NCI-H446 (cell line): ENCODE results near the gene KIRREL1.

ENCODE experiments used
- DNase-seq, 2 experiments: peaks; one replicate each; lab custom pipeline; 2025; lab: John Stamatoyannopoulos, UW

The KIRREL1 gene

GRCh38 chr1:158075078-158075477 is 81.6 kb downstream of the KIRREL1 start:
- no peak for DNase-seq

DNA sequence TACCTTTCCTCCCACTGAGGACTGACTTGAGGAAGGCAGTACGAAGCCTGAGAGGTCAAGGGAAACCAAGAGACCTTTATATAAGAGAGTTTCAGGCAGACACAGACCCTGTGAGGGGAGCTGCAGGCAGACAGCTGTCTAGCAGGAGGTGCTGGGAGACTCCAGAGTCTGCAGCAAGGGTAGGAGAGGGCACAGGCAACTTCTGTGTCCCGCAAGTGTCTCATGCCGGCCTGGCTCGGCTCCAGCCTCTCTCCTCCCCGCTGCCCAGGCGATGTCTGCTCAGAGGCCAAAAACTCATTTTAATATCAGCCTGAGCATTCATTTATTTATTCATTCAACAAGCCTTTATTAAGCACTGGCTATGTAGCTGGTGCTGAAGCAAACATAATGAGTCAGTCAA is 83.0 kb downstream of the KIRREL1 start:
- peak in 1 of 2 experiments; percentile 14 for DNase-seq

DNA sequence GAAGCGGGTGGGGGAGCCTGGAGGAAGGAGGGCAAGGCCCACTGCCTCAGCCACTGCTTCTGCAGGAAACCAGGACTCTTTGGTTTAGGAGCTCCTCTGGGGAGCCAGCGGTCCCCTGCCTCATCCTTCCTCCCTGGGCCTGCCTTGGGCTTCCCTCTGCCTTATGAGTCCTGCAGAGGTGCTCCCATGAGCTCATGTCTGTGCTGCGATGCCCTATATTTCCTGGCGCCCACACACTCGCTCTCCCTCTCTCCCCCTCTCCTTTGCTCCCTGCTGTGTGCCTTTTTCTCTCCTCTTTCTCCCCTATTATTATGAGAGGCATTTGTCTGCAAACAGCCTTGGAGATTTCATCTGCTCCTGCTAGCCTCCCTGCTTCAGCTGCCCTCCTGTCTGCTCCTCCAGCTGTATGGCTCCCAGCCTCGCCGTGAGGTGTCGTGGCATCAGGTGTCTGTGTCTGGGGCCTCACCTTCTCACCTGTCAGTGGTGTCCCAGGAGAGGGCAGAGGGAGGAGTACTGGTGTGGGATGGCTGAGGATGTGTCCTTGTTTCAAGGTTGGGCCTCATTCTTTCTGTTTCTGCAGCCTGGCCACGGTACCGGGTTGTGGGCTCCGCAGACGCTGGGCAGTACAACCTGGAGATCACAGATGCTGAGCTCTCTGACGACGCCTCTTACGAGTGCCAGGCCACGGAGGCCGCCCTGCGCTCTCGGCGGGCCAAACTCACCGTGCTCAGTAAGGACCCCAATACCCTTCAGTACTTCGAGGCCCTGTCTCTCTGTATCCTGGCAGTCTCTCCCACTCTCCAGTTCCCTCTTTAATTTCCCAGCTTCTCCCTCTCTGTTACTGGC is 84.2 kb downstream of the KIRREL1 start:
- DNase-seq, result no peak

GRCh38 chr1:158078569-158079080 is 85.2 kb downstream of the KIRREL1 start:
- no peak for DNase-seq

GRCh38 chr1:158080066-158080465 is 86.6 kb downstream of the KIRREL1 start:
- DNase-seq, result no peak

DNA sequence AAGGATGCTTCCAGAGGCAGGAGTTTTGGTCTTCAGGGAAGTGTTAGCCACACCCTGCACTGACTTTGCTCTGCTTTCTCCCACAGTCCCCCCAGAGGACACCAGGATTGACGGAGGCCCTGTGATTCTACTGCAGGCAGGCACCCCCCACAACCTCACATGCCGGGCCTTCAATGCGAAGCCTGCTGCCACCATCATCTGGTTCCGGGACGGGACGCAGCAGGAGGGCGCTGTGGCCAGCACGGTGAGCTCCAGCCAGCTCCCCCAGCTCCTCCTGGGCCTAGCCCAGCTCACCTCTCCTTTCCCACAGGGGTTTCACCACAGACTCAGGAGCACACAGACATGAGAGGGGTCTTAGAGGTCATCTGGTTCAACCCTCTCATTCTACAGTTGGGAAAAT is 90.9 kb downstream of the KIRREL1 start:
- DNase-seq, result no peak

GRCh38 chr1:158084747-158085146 is 91.3 kb downstream of the KIRREL1 start:
- DNase-seq, result no peak

DNA sequence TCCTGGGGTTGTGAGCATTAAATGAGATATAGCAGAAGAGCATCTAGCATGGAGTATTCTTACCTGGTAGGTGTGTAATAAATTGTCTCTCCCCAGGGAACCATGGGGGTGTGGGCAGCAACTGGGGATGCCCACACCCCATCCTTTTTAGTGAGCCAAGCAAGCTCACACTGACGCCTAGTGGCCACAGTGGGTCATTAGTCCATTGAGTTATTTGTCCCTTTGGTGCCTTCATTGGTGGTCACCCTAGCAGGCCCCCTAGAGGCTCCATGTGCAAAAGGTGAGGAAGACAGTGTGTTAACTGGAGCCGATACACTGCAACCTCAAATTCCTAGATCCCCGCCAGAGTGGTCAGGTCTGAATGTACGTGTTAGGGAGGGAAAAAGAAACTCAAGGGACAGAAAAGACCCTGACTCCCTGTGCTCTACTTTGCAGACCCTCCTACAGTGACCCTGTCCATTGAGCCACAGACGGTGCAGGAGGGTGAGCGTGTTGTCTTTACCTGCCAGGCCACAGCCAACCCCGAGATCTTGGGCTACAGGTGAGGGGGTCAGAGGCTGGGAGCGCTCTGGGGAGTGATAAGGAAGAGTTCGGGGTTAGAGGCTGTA is 94.0 kb downstream of the KIRREL1 start:
- DNase-seq, result peak; percentile 65 to 66

- no peak for DNase-seq
Measured at GRCh38 chr1:158089476-158089875, 96.0 kb downstream of the KIRREL1 start.

GRCh38 chr1:158089925-158090637 is 96.6 kb downstream of the KIRREL1 start:
- no peak for DNase-seq

DNA sequence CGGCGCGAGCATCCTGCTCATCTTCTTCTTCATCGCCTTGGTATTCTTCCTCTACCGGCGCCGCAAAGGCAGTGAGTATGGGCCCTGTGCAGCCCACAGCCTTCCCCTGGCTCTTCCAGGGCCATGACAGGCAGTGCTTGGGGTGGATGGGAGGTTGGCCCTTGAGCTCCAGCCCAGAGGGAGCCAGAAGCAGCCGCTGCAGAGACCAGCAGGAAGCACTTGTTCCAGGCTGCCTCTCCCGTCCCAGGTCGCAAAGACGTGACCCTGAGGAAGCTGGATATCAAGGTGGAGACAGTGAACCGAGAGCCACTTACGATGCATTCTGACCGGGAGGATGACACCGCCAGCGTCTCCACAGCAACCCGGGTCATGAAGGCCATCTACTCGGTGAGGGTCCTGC is 99.9 kb downstream of the KIRREL1 start:
- DNase-seq, result no peak

- no peak for DNase-seq
Measured at GRCh38 chr1:158094571-158094970, 101.1 kb downstream of the KIRREL1 start.

- no peak for DNase-seq
Measured at GRCh38 chr1:158095737-158096335, 102.4 kb downstream of the KIRREL1 start.

GRCh38 chr1:158098256-158098655 is 104.8 kb downstream of the KIRREL1 start:
- no peak for DNase-seq

DNA sequence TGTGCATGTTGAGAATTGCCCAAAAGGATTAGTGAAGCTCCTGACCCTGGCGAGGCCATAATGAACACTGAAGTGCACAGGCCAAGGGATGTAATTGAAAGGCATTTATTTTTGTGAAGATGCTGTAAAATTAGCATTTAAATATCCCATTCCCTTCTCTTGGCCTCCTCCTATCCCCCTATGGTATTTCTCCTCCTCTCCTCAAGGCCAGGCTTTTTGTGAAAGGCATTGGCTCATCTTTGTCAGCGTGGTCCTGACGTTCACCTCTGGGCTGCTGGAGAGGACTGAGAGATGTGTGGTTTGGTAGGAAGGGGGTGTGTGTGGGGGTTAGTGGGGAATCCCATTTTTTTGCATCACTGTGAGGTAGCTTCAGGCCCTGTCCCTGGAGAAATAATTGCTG is 105.7 kb downstream of the KIRREL1 start:
- DNase-seq, result no peak

- no peak for DNase-seq
Measured at GRCh38 chr1:158100498-158100897, 107.1 kb downstream of the KIRREL1 start.

DNA sequence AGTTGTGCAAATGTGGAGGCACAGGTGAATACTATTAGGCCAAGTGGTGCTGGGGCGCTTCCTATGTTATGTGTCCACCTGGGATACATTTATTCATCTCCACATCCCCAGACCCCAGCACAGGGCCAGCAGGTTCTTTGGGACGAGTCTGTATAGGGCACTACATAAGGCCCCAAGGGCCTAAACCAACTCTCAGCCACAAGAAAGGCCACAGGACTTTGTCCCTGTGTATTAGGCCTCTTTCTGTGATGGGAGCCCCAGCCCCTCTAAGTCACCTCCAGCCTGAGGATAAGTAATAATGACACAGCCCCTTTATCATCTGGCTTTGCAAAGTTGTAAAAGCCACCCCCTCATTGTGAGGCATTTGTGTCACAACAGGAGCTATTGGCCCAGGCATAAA is 108.0 kb downstream of the KIRREL1 start:
- no peak for DNase-seq

DNA sequence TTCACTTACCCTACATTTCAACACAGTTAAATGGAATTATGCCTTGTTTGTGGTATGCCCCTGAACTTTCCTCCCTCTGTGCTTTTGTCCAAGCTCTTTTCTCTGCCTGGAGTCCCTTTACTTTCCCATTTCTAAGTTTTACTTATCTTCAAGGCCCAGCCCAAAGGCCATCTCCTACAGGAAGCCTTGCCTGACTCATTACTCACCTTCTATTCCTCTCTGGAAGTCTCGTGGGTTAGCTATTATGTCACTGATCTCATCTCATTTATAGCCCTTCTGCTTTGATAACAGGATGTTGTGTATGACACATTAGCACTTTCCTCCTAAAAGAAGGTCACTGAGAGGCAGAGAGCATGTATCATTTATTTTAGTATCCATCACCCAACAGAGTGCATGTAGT is 108.5 kb downstream of the KIRREL1 start:
- no peak for DNase-seq

DNA sequence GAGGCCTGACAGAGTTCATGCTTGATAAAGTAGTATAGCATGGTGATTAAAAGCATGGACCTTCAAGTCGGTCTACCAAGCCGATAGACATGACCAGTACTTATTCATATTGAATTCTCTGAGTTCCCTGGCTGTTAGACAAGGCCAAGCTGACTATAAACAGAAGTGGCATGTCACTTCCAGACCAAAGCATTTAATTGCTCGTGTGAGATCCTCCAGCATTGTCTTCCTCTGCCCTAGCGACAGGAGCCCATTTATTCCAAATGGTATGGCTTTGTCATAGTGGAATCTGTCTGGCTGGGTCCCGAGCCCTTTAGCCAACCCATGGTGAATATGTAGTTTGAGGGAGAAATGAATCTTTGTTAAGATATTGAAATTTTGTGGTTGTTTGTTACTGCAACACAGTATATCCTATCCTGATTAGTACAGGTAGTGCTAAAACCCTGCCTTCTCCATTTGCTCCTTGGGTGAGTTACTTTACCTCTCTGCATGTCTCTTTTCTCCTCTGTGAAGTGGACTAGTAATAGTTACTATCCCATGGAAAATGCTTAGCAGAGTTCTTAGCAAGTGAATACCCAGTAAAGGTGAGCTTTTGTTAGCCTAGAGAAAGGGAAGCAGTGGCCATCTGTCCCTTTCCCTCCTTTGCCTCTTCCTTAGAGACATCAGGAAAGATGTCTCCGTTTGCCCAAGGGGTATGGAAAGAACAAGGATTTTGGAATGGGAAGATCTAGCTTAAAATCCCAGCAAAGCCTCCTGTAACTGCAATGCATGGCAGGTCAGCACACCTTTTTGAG is 109.6 kb downstream of the KIRREL1 start:
- no peak for DNase-seq

- no peak for DNase-seq
Measured at GRCh38 chr1:158103861-158104522, 110.5 kb downstream of the KIRREL1 start.

- no peak for DNase-seq
Measured at GRCh38 chr1:158104891-158105290, 111.4 kb downstream of the KIRREL1 start.
